MCF 10A (cell line): ENCODE results near the gene CD6. TPM values are rescaled to one million over a fixed set of nuclear protein-coding genes. Genes with fewer than 3 reads are reported as not detected.

ENCODE experiments used
- BruUV-seq: library from RNA; stranded (reverse); fragments of 400-500 nt; replicated peaks from 2 replicates; lab custom pipeline; 2021; lab: Mats Ljungman, UMichigan
- CTCF ChIA-PET: fragments of 300-600 bp; sonication (Branson Sonifier 250); formaldehyde crosslinking; extraction: SDS; loops from one replicate; lab custom pipeline; 2021; ENCODE audit warnings: antibody characterized with exemption, inconsistent platforms; lab: Yijun Ruan, JAX
- POLR2A ChIA-PET: fragments of 300-600, 350-650 bp; sonication (Branson Sonifier 250); formaldehyde crosslinking; extraction: SDS; loops from one replicate; lab custom pipeline; 2020; ENCODE audit warnings: antibody characterized with exemption, inconsistent platforms; lab: Yijun Ruan, JAX
- DNase-seq: peaks from one replicate; pipeline ENCODE4 v3.0.0-alpha.2; 2018; ENCODE audit not compliant: unreplicated experiment
- H3K27ac Mint-ChIP-seq: one replicate; pipeline ENCODE4 v1.8.0; 2022; ENCODE audit warnings: mild to moderate bottlenecking, low read depth, mixed read lengths; ENCODE audit not compliant: unreplicated experiment
- H3K27me3 Mint-ChIP-seq: one replicate; pipeline ENCODE4 v1.8.0; 2022; ENCODE audit warnings: mixed read lengths; ENCODE audit not compliant: insufficient read depth, unreplicated experiment
- H3K36me3 Mint-ChIP-seq: one replicate; pipeline ENCODE4 v1.8.0; 2022; ENCODE audit warnings: mild to moderate bottlenecking, moderate library complexity, mixed read lengths; ENCODE audit not compliant: insufficient read depth, unreplicated experiment
- H3K4me1 Mint-ChIP-seq: one replicate; pipeline ENCODE4 v1.8.0; 2022; ENCODE audit warnings: mixed read lengths; ENCODE audit not compliant: insufficient read depth, unreplicated experiment
- H3K4me3 Mint-ChIP-seq: one replicate; pipeline ENCODE4 v1.8.0; 2022; ENCODE audit warnings: mild to moderate bottlenecking, moderate library complexity, mixed read lengths; ENCODE audit not compliant: unreplicated experiment
- H3K9me3 Mint-ChIP-seq: one replicate; pipeline ENCODE4 v1.8.0; 2022; ENCODE audit warnings: mixed read lengths; ENCODE audit not compliant: unreplicated experiment
- CTCF ChIP-seq: fragments of 200-600 bp; IDR thresholded peaks from one replicate; pipeline ENCODE4 v1.8.0; 2022; ENCODE audit warnings: antibody characterized with exemption, mild to moderate bottlenecking; ENCODE audit not compliant: unreplicated experiment
- intact Hi-C: fragments of 100-400 bp; cut with micrococcal nuclease; formaldehyde crosslinking; loops from 2 replicates; pipeline ENCODE4 v1.14.1; 2022
- total RNA-seq: library from RNA; stranded (reverse); gene quantifications from 2 replicates; pipeline ENCODE4 v1.2.3, GENCODE V29; 2022

CD6 gene
- total RNA-seq, 1 experiment from 2014 or later: not detected

DNA sequence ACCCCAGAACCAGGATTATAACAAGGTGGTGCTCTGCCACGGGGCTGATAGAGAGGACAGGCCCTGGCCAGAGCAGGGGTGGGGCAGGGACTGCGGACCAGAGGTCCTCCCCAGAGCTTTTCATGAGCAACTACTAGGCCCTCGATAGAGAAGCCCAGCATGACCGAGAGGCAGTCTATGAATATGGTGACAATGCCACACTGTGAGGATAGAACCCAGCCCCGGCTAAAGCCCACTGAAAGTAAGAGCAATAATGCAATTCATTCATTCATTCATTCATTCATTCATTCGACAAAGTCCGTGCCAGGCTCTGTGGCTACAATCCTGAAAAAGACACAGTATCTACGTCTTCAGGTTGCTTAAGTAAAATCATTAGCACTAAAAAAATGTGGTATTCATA, 95.2 kb downstream of the CD6 start:
- Mint-ChIP-seq H3K4me3 (no peak overlapping the region), H3K27ac (no peak overlapping the region), H3K36me3 (no peaks in the 10 kb centered on the region), H3K4me1 (no peaks in the 10 kb centered on the region), H3K27me3 (no peaks in the 10 kb centered on the region), H3K9me3 (no peaks in the 10 kb centered on the region)
- ChIA-PET CTCF (no interaction called here), POLR2A (no interaction called here)
- intact Hi-C loops: no loop called here
- DNase-seq: no peak
- TF ChIP-seq CTCF: no peak
- no TSS peak for BruUV-seq

GRCh38 chr11:61067782-61068446, 96.4 kb downstream of the CD6 start:
- BruUV-seq: no TSS peak
- no peak overlapping the region for H3K4me3 Mint-ChIP-seq
- intact Hi-C loops: no loop called here
- H3K36me3 Mint-ChIP-seq: no peaks in the 10 kb centered on the region
- ChIA-PET CTCF (no interaction called here), POLR2A (no interaction called here)
- no peaks in the 10 kb centered on the region for H3K4me1 Mint-ChIP-seq
- H3K27me3 Mint-ChIP-seq: no peaks in the 10 kb centered on the region
- TF ChIP-seq CTCF: no peak
- no peaks in the 10 kb centered on the region for H3K9me3 Mint-ChIP-seq
- DNase-seq: no peak
- H3K27ac Mint-ChIP-seq: no peak overlapping the region

- intact Hi-C loops: no loop called here
- DNase-seq: no peak
- POLR2A ChIA-PET: no interaction called here
- Mint-ChIP-seq H3K27ac (no peak overlapping the region), H3K27me3 (no peaks in the 10 kb centered on the region), H3K4me1 (no peaks in the 10 kb centered on the region), H3K36me3 (no peaks in the 10 kb centered on the region), H3K9me3 (no peaks in the 10 kb centered on the region), H3K4me3 (no peak overlapping the region)
- no peak for TF ChIP-seq CTCF
- BruUV-seq: no TSS peak
- CTCF ChIA-PET: no interaction called here
Measured at GRCh38 chr11:61068581-61068980, 97.1 kb downstream of the CD6 start.

GRCh38 chr11:61069427-61069826, 97.9 kb downstream of the CD6 start:
- no peak overlapping the region for H3K4me3 Mint-ChIP-seq
- H3K4me1 Mint-ChIP-seq: no peaks in the 10 kb centered on the region
- CTCF ChIA-PET: no interaction called here
- intact Hi-C loops: no loop called here
- DNase-seq: no peak
- H3K36me3 Mint-ChIP-seq: no peaks in the 10 kb centered on the region
- TF ChIP-seq CTCF: no peak
- no peaks in the 10 kb centered on the region for H3K27me3 Mint-ChIP-seq
- BruUV-seq: no TSS peak
- H3K27ac Mint-ChIP-seq: no peak overlapping the region
- no peaks in the 10 kb centered on the region for H3K9me3 Mint-ChIP-seq
- POLR2A ChIA-PET: no interaction called here

Other genes starting within 250 kb of the CD6 start
- gene MS4A18, start 247.0 kb upstream of the CD6 start, total RNA-seq: not detected in 2 replicates
- not detected in 2 replicates for gene MS4A15, start 214.8 kb upstream of the CD6 start, total RNA-seq
- gene MS4A10, start 186.3 kb upstream of the CD6 start, total RNA-seq: not detected in 2 replicates
- gene CCDC86, start 129.6 kb upstream of the CD6 start, total RNA-seq: 37.5 and 57.8 TPM in 2 replicates
- not detected in 2 replicates for gene PTGDR2, start 115.7 kb upstream of the CD6 start, total RNA-seq
- gene ZP1, start 104.1 kb upstream of the CD6 start, total RNA-seq: not detected in 2 replicates
- 99.0 and 115 TPM in 2 replicates for gene PRPF19, start 65.1 kb upstream of the CD6 start, total RNA-seq
- 39.5 and 45.8 TPM in 2 replicates for gene TMEM109, start 57.5 kb upstream of the CD6 start, total RNA-seq
- 20.5 and 22.5 TPM in 2 replicates for gene TMEM132A, start 47.2 kb upstream of the CD6 start, total RNA-seq
- not detected in 2 replicates for gene SLC15A3, start 19.5 kb upstream of the CD6 start, total RNA-seq
- not detected in 2 replicates for gene CD5, start 130.8 kb downstream of the CD6 start, total RNA-seq
- 20.5 and 23.3 TPM in 2 replicates for gene VPS37C, start 189.7 kb downstream of the CD6 start, total RNA-seq
- gene PGA3, start 231.8 kb downstream of the CD6 start, total RNA-seq: not detected in 2 replicates